ENCODE results near the gene DNAAF5.

GRCh38 chr7:690478-691360 is 35.8 kb upstream of the DNAAF5 start:
- TF ChIP-seq, protein P1, sequence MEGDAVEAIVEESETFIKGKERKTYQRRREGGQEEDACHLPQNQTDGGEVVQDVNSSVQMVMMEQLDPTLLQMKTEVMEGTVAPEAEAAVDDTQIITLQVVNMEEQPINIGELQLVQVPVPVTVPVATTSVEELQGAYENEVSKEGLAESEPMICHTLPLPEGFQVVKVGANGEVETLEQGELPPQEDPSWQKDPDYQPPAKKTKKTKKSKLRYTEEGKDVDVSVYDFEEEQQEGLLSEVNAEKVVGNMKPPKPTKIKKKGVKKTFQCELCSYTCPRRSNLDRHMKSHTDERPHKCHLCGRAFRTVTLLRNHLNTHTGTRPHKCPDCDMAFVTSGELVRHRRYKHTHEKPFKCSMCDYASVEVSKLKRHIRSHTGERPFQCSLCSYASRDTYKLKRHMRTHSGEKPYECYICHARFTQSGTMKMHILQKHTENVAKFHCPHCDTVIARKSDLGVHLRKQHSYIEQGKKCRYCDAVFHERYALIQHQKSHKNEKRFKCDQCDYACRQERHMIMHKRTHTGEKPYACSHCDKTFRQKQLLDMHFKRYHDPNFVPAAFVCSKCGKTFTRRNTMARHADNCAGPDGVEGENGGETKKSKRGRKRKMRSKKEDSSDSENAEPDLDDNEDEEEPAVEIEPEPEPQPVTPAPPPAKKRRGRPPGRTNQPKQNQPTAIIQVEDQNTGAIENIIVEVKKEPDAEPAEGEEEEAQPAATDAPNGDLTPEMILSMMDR (conservative IDR thresholded peaks at IDR 0.05; ENCODE audit: low read length): no peak
- no peak for TF ChIP-seq EZH2phosphoT487 (IDR thresholded peaks at IDR 0.05; ENCODE audit: borderline replicate concordance, low read depth, low read length)
